Testis (tissue), 3 donors: ENCODE data around the gene IL1B. TPM values are rescaled to one million over a fixed set of nuclear protein-coding genes. Genes with fewer than 3 reads are reported as not detected.

Source experiments
- DNase-seq: peaks from one replicate; pipeline ENCODE4 v3.0.0-alpha.2; 2019
- H3K27ac ChIP-seq, 2 donors: fragments of 200-600 bp; sonication (generic); one replicate each; pipeline ENCODE4 v1.5.1; 2019
- H3K27me3 ChIP-seq: fragments of 200-600 bp; sonication (generic); one replicate; pipeline ENCODE4 v1.5.1; 2019
- H3K36me3 ChIP-seq: fragments of 200-600 bp; sonication (generic); one replicate; pipeline ENCODE4 v1.5.1; 2017; ENCODE audit warnings: low read depth; ENCODE audit errors: missing control alignments
- H3K4me1 ChIP-seq: fragments of 200-600 bp; sonication (generic); one replicate; pipeline ENCODE4 v1.5.1; 2019
- H3K4me3 ChIP-seq, 2 donors: fragments of 200-600 bp; sonication (generic); one replicate each; pipeline ENCODE4 v1.5.1; 2017 to 2019
- H3K9me3 ChIP-seq: fragments of 200-600 bp; sonication (generic); one replicate; pipeline ENCODE4 v1.5.1; 2017
- POLR2A ChIP-seq: fragments of 450-650 bp; IDR thresholded peaks from one replicate; pipeline ENCODE4 v1.6.1; 2017; ENCODE audit warnings: antibody characterized with exemption, mild to moderate bottlenecking, moderate library complexity
- WGBS, 2 donors: methylation state at CpG; one replicate each; pipeline ENCODE4 v1.1.5; 2018; 5-methylcytosine and 5-hydroxymethylcytosine counted together
- intact Hi-C: fragments of 100-400 bp; cut with DNase I; formaldehyde crosslinking; loops from one replicate; pipeline ENCODE4 v1.15.1; 2023; ENCODE audit warnings: low total_unique reads
- polyA plus RNA-seq: library from polyadenylated mRNA; stranded (reverse); fragments of 350-450 nt; fragmentation: Illumina TruSeq; extraction: RNeasy Lipid Tissue Mini Kit (QIAGEN cat#74804); gene quantifications from one replicate; pipeline ENCODE4 v1.2.3, GENCODE V29; 2014; ENCODE audit warnings: low read depth, low replicate concordance; ENCODE audit not compliant: insufficient read depth
- total RNA-seq, 2 donors: library from RNA; depleted of rRNA; stranded (reverse); fragments of >200 nt; gene quantifications; one replicate each; pipeline ENCODE4 v1.2.3, GENCODE V29; 2016
- TF ChIP-seq, protein P1 (sequence below), 3 experiments: fragments of 450-650 bp in 2 of 3; fragments of 200-600 bp in 1 of 3; sonication (generic) in 1 of 3; IDR thresholded peaks; one replicate each; pipeline ENCODE4 v1.5.1; 2016 to 2019; ENCODE audit warnings: antibody characterized with exemption in 3 of 3, mild to moderate bottlenecking in 2 of 3, moderate library complexity in 1 of 3

IL1B gene
- total and polyA plus RNA-seq, 3 donors from 2014 or later: 0.62 to 1.8 (median 0.63) TPM

DNA sequence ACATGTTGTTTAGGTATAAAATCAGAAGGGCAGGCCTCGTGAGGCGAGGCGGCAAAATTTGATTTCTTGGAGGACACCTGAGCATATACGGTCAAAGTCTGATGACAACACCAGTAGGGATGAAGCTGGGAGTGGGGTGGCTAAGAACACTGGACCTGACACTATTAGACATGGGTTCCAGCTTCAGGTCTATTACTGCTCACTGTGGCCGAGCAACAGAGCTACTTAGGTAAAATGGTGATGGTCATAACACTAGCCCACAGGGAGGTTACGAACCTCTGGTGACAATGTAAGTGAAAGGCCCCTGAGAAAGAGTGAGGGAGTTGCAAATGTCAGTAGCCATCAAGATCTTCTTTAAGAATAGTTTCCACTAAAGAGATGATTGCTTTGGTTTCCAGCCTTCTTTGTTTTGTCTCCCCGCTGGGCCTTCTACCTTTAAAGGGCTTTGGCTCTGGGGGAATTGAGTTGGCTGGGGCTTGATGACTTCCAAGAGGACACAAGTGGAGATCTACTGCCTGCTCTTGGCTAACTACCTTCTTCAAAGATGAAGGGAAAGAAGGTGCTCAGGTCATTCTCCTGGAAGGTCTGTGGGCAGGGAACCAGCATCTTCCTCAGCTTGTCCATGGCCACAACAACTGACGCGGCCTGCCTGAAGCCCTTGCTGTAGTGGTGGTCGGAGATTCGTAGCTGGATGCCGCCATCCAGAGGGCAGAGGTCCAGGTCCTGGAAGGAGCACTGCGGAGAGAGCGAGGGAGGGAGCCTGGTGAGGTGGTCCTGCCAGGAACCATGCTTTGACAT is 3.5 kb downstream of the IL1B start:
- intact Hi-C loops: no loop called here
- H3K36me3 ChIP-seq: no peaks in the 10 kb centered on the region
- peaks cover 5% of the 10 kb centered on the region for H3K4me1 ChIP-seq
- WGBS, 2 donors: 90 to 93% methylated on average over 14 of the region's 14 CpGs
- no peaks in the 10 kb centered on the region for H3K9me3 ChIP-seq
- DNase-seq: no peak
- H3K27me3 ChIP-seq: no peaks in the 10 kb centered on the region
- H3K4me3 ChIP-seq: no peak overlapping the region
- H3K27ac ChIP-seq: no peak overlapping the region
- TF ChIP-seq, protein P1, sequence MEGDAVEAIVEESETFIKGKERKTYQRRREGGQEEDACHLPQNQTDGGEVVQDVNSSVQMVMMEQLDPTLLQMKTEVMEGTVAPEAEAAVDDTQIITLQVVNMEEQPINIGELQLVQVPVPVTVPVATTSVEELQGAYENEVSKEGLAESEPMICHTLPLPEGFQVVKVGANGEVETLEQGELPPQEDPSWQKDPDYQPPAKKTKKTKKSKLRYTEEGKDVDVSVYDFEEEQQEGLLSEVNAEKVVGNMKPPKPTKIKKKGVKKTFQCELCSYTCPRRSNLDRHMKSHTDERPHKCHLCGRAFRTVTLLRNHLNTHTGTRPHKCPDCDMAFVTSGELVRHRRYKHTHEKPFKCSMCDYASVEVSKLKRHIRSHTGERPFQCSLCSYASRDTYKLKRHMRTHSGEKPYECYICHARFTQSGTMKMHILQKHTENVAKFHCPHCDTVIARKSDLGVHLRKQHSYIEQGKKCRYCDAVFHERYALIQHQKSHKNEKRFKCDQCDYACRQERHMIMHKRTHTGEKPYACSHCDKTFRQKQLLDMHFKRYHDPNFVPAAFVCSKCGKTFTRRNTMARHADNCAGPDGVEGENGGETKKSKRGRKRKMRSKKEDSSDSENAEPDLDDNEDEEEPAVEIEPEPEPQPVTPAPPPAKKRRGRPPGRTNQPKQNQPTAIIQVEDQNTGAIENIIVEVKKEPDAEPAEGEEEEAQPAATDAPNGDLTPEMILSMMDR (IDR thresholded peaks at IDR 0.05): no peak
- TF ChIP-seq POLR2A: no peak

DNA sequence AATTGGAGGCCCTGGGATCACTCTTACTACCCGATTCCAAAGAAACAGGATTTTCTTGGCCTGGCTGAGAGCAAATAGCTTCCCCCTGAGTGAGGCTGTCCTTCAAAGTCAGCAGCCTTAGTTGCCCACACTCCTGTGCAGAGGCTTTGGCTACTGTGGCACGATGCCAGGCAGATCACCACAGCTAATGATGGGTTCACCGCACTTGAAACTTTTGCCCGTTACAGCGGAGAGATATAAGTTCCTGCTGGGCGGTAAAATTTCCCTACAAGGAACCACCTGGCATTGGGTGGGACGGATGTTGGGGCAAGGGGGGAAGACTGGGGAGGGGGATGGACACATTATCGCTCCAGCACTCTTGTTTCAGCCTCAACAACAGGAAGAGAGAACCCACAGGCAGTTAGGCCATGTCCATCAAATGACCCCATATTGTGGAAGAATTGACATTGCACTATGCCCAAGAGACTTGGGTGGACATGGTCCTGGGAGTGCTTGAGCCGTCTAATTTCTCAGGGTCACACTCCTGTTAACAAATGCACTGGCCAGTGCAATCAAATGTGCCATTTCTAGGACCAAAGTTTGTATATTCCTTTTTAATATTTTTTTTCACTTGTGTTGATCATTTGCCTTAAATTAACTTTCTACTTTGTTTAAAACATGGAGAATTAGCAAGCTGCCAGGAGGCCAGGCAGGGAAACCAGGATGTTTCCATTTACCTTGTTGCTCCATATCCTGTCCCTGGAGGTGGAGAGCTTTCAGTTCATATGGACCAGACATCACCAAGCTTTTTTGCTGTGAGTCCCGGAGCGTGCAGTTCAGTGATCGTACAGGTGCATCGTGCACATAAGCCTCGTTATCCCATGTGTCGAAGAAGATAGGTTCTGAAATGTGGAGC is 4.4 kb downstream of the IL1B start:
- TF ChIP-seq POLR2A: no peak
- TF ChIP-seq, protein P1 (IDR thresholded peaks at IDR 0.05): no peak
- no peak for DNase-seq

DNA sequence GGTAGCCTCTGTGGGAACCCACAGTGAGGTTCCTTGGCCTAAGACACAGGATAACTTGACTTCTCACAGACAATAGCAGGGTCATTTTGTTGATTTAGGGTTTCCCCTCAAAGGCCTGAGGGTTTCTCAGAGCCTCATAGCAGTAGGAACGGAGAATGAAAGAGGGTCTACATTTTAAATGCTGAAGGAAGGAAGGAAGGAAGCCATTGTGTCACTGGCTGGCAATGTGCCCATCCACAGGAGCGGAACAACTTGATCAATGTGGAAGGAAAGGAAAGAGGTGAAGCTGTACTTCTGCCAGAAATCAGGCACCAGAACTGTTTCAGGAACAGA is 5.1 kb downstream of the IL1B start:
- H3K4me3 ChIP-seq: no peak overlapping the region
- H3K36me3 ChIP-seq: no peaks in the 10 kb centered on the region
- TF ChIP-seq, protein P1 (IDR thresholded peaks at IDR 0.05): no peak
- no peak for TF ChIP-seq POLR2A
- intact Hi-C loops: no loop called here
- WGBS, 2 donors: 58 to 59% methylated on average over 2 of the region's 2 CpGs
- no peaks in the 10 kb centered on the region for H3K27me3 ChIP-seq
- no peak overlapping the region for H3K27ac ChIP-seq
- H3K9me3 ChIP-seq: no peaks in the 10 kb centered on the region
- DNase-seq: no peak
- peaks cover 5% of the 10 kb centered on the region for H3K4me1 ChIP-seq

More for the DNA sequence above, 4.4 kb downstream of the IL1B start:
- intact Hi-C loops: no loop called here
- H3K9me3 ChIP-seq: no peaks in the 10 kb centered on the region
- no peaks in the 10 kb centered on the region for H3K27me3 ChIP-seq
- 84 to 86% methylated on average over 15 of the region's 15 CpGs for WGBS, 2 donors
- H3K4me1 ChIP-seq: peaks cover 5% of the 10 kb centered on the region
- no peak overlapping the region for H3K4me3 ChIP-seq
- H3K27ac ChIP-seq: no peak overlapping the region
- H3K36me3 ChIP-seq: no peaks in the 10 kb centered on the region

DNA sequence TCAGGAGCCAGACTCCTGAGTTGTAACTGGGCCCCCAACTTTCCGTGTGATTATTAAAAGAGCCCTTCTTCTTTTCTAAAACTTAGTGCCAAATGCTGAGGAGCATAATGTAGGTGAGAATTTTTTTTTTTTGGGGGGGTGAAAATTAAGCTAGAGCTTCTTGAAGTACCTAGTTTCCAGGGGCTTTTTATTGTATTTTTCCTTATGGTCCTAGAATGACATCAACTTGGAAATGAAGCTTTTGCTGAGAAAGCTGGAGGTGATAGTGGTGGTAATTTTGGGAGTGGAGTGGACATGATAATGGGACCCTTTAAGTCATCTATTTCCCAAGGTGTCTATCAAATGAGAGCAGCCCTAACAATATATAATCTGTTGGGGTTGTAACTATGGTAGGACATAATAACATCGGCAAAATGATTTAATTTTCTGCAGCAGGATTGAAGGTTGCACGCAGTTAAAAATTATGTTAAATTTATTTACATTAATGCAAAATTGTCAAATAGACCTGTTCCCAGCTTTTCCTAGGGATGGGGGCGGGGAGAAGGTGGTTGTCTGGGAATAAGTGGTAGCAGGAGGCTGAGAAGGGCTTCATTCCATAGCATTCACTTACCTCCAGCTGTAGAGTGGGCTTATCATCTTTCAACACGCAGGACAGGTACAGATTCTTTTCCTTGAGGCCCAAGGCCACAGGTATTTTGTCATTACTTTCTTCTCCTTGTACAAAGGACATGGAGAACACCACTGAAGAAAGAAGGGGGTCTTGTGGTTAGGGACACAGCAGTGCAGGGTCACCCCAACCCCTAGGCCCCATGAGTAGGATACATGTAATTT is 5.7 kb downstream of the IL1B start:
- Histone ChIP-seq H3K27me3 (no peaks in the 10 kb centered on the region), H3K27ac (no peak overlapping the region), H3K36me3 (no peaks in the 10 kb centered on the region), H3K9me3 (no peaks in the 10 kb centered on the region), H3K4me3 (no peak overlapping the region), H3K4me1 (peaks cover 5% of the 10 kb centered on the region)
- no peak for TF ChIP-seq POLR2A
- TF ChIP-seq, protein P1 (IDR thresholded peaks at IDR 0.05): no peak
- 74% methylated on average over 5 of the region's 5 CpGs for WGBS, 2 donors
- no peak for DNase-seq
- intact Hi-C loops: no loop called here
